Subcutaneous abdominal adipose tissue (tissue), 5 donors: ENCODE data around the gene GLT6D1.

Experiments
- H3K27ac ChIP-seq: one replicate; pipeline ENCODE4 v1.7.0; 2013; ENCODE audit warnings: low read depth, mild to moderate bottlenecking, inconsistent platforms, low read length, moderate library complexity
- H3K27me3 ChIP-seq, 5 donors: one replicate each; pipeline ENCODE4 v1.7.0; 2013; ENCODE audit warnings: low read length in 5 of 5, inconsistent platforms in 1 of 5; ENCODE audit not compliant: control insufficient read depth in 5 of 5, insufficient read depth in 4 of 5
- H3K36me3 ChIP-seq, 5 donors: one replicate each; pipeline ENCODE4 v1.7.0; 2013; ENCODE audit warnings: low read length in 5 of 5; ENCODE audit not compliant: control insufficient read depth in 5 of 5, insufficient read depth in 5 of 5
- H3K4me1 ChIP-seq, 5 donors: one replicate each; pipeline ENCODE4 v1.7.0; 2013; ENCODE audit warnings: low read length in 5 of 5, mild to moderate bottlenecking in 3 of 5, moderate library complexity in 1 of 5; ENCODE audit not compliant: control insufficient read depth in 5 of 5, insufficient read depth in 5 of 5
- H3K4me3 ChIP-seq, 5 donors: one replicate each; pipeline ENCODE4 v1.7.0; 2013; ENCODE audit warnings: low read length in 5 of 5, low read depth in 1 of 5
- H3K9ac ChIP-seq, 5 donors: one replicate each; pipeline ENCODE4 v1.7.0; 2013; ENCODE audit warnings: low read length in 5 of 5, mild to moderate bottlenecking in 4 of 5, moderate library complexity in 3 of 5
- H3K9me3 ChIP-seq, 5 donors: one replicate each; pipeline ENCODE4 v1.7.0; 2013; ENCODE audit warnings: low read length in 5 of 5; ENCODE audit not compliant: control insufficient read depth in 5 of 5
- donor health status: healthy.
- donor health status: healthy.
- donor health status: healthy.
- donor health status: healthy.
- donor health status: healthy.

GLT6D1 gene

GRCh38 chr9:135665795-135666189 is 26.5 kb upstream of the GLT6D1 start:
- Histone ChIP-seq H3K27ac (no peak overlapping the region), H3K9me3 (no peaks in the 10 kb centered on the region), H3K4me1 (no peaks in the 10 kb centered on the region), H3K4me3 (no peak overlapping the region), H3K9ac (no peak overlapping the region), H3K36me3 (no peaks in the 10 kb centered on the region), H3K27me3 (peaks cover 2 to 33% (median 32%) of the 10 kb centered on the region in 5 donors)

DNA sequence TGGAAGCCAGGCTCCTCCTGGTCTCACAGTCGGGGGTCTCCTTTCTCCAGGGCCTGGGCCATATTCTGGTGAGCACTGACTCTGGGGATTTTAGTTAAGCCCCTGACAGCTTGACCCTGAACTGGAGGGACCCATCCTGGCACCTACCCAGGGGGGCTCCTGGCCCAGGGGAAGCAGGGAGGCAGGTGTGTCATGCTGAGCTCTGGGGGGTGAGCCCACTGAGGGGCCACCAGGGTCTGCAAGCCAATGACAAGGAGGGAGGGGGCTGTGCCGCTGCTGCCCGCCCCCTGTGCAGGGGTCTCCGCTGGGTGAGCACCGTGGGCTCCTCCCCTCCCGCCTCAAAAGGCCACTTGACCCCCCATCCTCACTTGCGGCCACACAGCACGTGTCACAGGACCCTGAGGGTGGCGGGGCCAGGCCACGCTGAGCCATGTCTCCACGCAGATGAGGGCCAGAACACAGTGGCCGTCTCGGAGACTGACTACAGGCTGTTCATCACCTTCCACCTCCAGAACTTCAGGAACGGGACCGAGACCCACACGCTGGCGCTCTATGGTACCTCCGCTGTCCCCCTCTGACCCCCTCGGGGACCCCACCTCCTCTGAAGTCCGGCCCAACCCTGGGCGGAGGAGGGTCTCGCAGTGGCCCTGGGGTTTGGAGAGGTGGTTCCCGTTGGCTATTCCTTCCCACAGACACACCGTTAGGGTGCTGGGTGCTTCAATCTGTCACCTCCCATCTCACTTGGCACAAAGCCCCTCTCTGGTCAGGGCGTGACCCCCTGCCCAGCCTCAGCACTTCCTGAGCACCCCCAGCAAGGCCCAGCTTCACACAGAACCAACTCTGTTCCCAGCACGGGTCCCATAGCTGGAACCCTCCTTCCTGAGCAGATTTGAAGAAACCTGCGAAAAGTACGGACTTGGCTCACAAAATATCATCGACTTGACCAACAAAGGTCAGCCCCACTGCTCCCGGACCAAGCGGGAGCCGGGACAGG is 25.8 kb upstream of the GLT6D1 start:
- no peak overlapping the region for H3K4me3 ChIP-seq
- no peaks in the 10 kb centered on the region for H3K4me1 ChIP-seq
- no peaks in the 10 kb centered on the region for H3K9me3 ChIP-seq
- H3K9ac ChIP-seq, result no peak overlapping the region
- H3K27ac ChIP-seq, result no peak overlapping the region
- H3K36me3 ChIP-seq, result no peaks in the 10 kb centered on the region
- H3K27me3 ChIP-seq, result peaks cover 2 to 33% (median 27%) of the 10 kb centered on the region in 5 donors

DNA sequence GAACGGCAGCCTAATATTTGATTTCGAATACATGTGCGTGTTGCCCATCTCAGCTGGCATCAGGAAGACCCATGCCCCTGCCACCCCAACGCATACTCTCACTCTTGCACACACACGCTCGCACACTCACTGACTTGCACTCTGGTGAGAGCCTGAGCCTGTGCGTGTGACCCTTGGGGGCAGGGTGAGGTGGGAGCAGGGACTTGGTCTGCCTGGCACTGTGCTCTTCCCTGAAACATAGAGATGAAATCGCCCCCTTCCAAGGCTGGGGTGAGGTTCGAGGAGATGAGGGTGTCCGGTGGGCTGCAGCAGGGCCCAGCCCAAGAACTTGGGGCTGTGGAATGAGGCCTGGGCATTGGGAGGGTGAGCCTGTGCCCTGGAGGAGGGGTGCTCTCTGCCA is 24.9 kb upstream of the GLT6D1 start:
- Histone ChIP-seq H3K27me3 (peaks cover 2 to 37% (median 20%) of the 10 kb centered on the region in 5 donors), H3K4me3 (no peak overlapping the region)

DNA sequence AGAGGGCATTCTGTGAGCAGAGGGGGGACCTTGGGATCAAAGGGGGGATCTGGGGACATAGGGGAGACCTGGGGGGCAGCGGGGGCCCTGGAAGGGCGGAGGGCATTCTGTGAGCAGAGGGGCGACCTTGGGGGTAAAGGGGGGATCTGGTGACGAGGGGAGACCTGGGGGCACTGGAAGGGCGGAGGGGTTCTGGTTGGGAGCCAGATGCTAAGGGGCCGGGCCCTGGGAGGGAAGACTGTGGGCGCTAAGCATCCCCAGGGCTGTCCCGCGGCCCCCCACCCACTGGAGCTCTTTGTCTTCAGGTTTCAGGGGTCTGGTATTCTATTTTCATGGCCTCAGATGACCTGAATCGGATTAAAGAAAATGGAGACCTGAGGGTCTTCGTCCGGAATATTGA is 24.5 kb upstream of the GLT6D1 start:
- H3K27ac ChIP-seq, result no peak overlapping the region
- H3K27me3 ChIP-seq, result peaks cover 2 to 37% (median 20%) of the 10 kb centered on the region in 5 donors
- H3K9ac ChIP-seq, result no peak overlapping the region
- H3K4me1 ChIP-seq, result no peaks in the 10 kb centered on the region
- no peak overlapping the region for H3K4me3 ChIP-seq
- H3K9me3 ChIP-seq, result no peaks in the 10 kb centered on the region
- no peaks in the 10 kb centered on the region for H3K36me3 ChIP-seq

More for the DNA sequence above, 24.9 kb upstream of the GLT6D1 start:
- H3K9me3 ChIP-seq, result no peaks in the 10 kb centered on the region
- no peak overlapping the region for H3K27ac ChIP-seq
- H3K36me3 ChIP-seq, result no peaks in the 10 kb centered on the region
- H3K4me1 ChIP-seq, result no peaks in the 10 kb centered on the region
- H3K9ac ChIP-seq, result no peak overlapping the region

- Histone ChIP-seq H3K4me1 (no peaks in the 10 kb centered on the region), H3K9ac (no peak overlapping the region), H3K4me3 (no peak overlapping the region), H3K27me3 (peaks cover 2 to 37% (median 20%) of the 10 kb centered on the region in 5 donors), H3K9me3 (no peaks in the 10 kb centered on the region), H3K36me3 (no peaks in the 10 kb centered on the region), H3K27ac (no peak overlapping the region)
These were observed 24.1 kb upstream of the GLT6D1 start for GRCh38 chr9:135663451-135663770.

- no peaks in the 10 kb centered on the region for H3K9me3 ChIP-seq
- H3K27ac ChIP-seq, result no peak within 1 kb of the TSS
- no peaks in the 10 kb centered on the region for H3K36me3 ChIP-seq
- H3K4me1 ChIP-seq, result no peaks in the 10 kb centered on the region
- H3K27me3 ChIP-seq, result peaks cover 2 to 37% (median 20%) of the 10 kb centered on the region in 5 donors
- H3K9ac ChIP-seq, result no peak within 1 kb of the TSS
- no peak within 1 kb of the TSS for H3K4me3 ChIP-seq
These were observed 23.6 kb upstream of the GLT6D1 start, which contains the start of gene LCN9 for GRCh38 chr9:135662758-135663450. LCN9 (plus strand) TSS chr9:135663309; CDS start chr9:135663322, 13 bp downstream.

DNA sequence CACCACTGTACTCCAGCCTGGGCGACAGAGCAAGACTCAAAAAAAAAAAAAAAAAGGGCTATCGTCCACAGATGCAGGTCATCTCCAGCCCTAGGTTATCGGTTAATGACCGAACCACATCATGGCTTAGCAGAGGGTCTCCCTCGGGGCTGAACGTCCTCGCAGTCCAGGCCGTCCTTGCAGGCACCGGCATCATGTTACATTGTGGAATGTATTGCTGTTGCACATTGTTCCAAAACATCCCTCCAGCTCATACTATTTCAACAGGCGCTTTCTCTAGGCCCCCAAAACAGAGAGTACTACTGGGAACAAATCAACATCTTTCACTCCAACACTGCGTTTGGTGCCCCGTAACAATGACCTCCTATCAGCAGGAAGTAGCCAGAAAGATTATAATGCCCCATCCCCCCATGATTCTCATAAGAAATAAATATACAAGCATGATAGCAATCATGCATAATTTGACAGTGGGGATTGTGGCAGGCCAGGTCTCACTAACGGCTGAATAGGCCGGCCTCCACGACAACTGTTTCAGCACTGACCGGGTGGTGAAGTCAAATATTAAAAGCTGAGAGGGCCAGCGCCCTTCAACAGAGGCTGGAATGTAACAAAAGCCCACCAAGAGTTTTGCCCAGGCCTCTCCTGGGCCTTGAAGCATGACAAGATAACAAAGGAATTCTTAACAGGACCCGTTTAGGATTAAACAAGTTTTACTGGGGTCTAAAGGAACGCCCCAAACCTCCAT is 22.6 kb upstream of the GLT6D1 start:
- Histone ChIP-seq H3K9ac (no peak overlapping the region), H3K9me3 (no peaks in the 10 kb centered on the region), H3K27me3 (peaks cover 0 to 30% (median 20%) of the 10 kb centered on the region in 5 donors), H3K4me1 (no peaks in the 10 kb centered on the region), H3K36me3 (no peaks in the 10 kb centered on the region), H3K27ac (no peak overlapping the region), H3K4me3 (no peak overlapping the region)

GRCh38 chr9:135660407-135660806 is 21.1 kb upstream of the GLT6D1 start:
- Histone ChIP-seq H3K27me3 (peaks cover 7 to 31% (median 21%) of the 10 kb centered on the region in 5 donors), H3K4me3 (no peak overlapping the region), H3K9ac (no peak overlapping the region), H3K36me3 (no peaks in the 10 kb centered on the region), H3K9me3 (no peaks in the 10 kb centered on the region), H3K27ac (no peak overlapping the region), H3K4me1 (no peaks in the 10 kb centered on the region)

DNA sequence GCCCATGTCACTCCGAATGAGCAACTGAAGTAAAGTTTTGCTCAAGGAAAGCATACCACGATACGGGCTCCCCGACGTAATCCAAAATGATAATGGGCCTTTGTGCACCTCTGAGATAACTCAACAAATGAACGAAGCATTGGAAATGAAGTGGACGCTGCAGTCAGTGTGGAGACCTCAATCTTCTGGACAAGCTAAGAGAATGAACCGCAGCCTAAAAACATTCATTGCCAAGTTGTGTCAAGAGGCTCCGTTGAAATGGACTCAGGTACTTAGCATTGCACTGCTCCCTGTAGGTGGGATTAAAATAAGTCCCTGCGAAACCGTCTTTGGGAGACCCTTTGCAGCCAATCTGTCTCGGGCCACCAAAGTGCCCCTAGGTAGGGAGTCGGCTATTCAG is 19.9 kb upstream of the GLT6D1 start:
- Histone ChIP-seq H3K9ac (no peak overlapping the region), H3K9me3 (no peaks in the 10 kb centered on the region), H3K4me3 (no peak overlapping the region)

More for the DNA sequence above, 19.9 kb upstream of the GLT6D1 start:
- H3K27me3 ChIP-seq, result peaks cover 7 to 23% (median 17%) of the 10 kb centered on the region in 5 donors
- no peak overlapping the region for H3K27ac ChIP-seq
- no peaks in the 10 kb centered on the region for H3K36me3 ChIP-seq
- no peaks in the 10 kb centered on the region for H3K4me1 ChIP-seq
